SK-N-SH treated with all-trans-retinoic acid at 6 μM for 48 hours (cell line): ENCODE data around the gene TMEM132D.

Experiments
- ATAC-seq: fragments of 200-7000 bp; cut with Tn5 transposase; 3 replicates; pipeline ENCODE4 v1.9.1; 2020; ENCODE audit warnings: mild to moderate bottlenecking, moderate library complexity
- ARNTL ChIP-seq: fragments of 450-650 bp; formaldehyde crosslinking; IDR thresholded peaks from 2 replicates; pipeline ENCODE4 v1.5.0; 2020; ENCODE audit warnings: low read depth, mild to moderate bottlenecking, moderate library complexity, borderline replicate concordance
- BACH2 ChIP-seq: fragments of 250-450 bp; sonication (Bioruptor Pico); IDR thresholded peaks from 2 replicates; pipeline ENCODE4 v1.9.0; 2021; ENCODE audit warnings: mild to moderate bottlenecking, borderline replicate concordance
- CSDC2 ChIP-seq: fragments of 250-450 bp; sonication (Bioruptor Pico); IDR thresholded peaks from 2 replicates; pipeline ENCODE4 v1.5.0; 2020; ENCODE audit warnings: mild to moderate bottlenecking, moderate library complexity
- ESRRG ChIP-seq: fragments of 250-450 bp; sonication (Bioruptor Pico); IDR thresholded peaks from 2 replicates; pipeline ENCODE4 v1.6.1; 2021; ENCODE audit warnings: mild to moderate bottlenecking
- GLIS3 ChIP-seq: fragments of 250-450 bp; sonication (Bioruptor Pico); IDR thresholded peaks from 2 replicates; pipeline ENCODE4 v1.5.0; 2020; ENCODE audit warnings: mild to moderate bottlenecking, moderate library complexity
- ISL1 ChIP-seq: fragments of 250-450 bp; sonication (Bioruptor Pico); IDR thresholded peaks from 2 replicates; pipeline ENCODE4 v2.1.2; 2022; ENCODE audit warnings: mild to moderate bottlenecking, moderate library complexity
- OSR1 ChIP-seq: fragments of 250-450 bp; sonication (Bioruptor Pico); IDR thresholded peaks from 2 replicates; pipeline ENCODE4 v1.8.0; 2022; ENCODE audit warnings: moderate library complexity, mild to moderate bottlenecking, inconsistent platforms
- PPARA ChIP-seq: fragments of 250-450 bp; sonication (Bioruptor Pico); IDR thresholded peaks from 2 replicates; pipeline ENCODE4 v1.5.0; 2020; ENCODE audit warnings: mild to moderate bottlenecking, borderline replicate concordance
- RARB ChIP-seq: fragments of 250-450 bp; sonication (Bioruptor Pico); IDR thresholded peaks from 2 replicates; pipeline ENCODE4 v1.8.0; 2021; ENCODE audit warnings: mild to moderate bottlenecking, moderate library complexity
- SNAI2 ChIP-seq: fragments of 250-450 bp; sonication (Bioruptor Pico); IDR thresholded peaks from 2 replicates; pipeline ENCODE4 v1.5.0; 2020; ENCODE audit warnings: mild to moderate bottlenecking, moderate library complexity
- TOX ChIP-seq: fragments of 250-450 bp; sonication (Bioruptor Pico); IDR thresholded peaks from 2 replicates; pipeline ENCODE4 v1.8.0; 2021; ENCODE audit warnings: mild to moderate bottlenecking, moderate library complexity, borderline replicate concordance
- ZC3H10 ChIP-seq: fragments of 250-450 bp; sonication (Bioruptor Pico); IDR thresholded peaks from 2 replicates; pipeline ENCODE4 v1.5.1; 2021; ENCODE audit warnings: mild to moderate bottlenecking, moderate library complexity
- ZFP3 ChIP-seq: fragments of 250-450 bp; sonication (Bioruptor Pico); IDR thresholded peaks from 2 replicates; pipeline ENCODE4 v1.5.0; 2020; ENCODE audit warnings: mild to moderate bottlenecking, moderate library complexity
- ZNF70 ChIP-seq: fragments of 450-650 bp; formaldehyde crosslinking; IDR thresholded peaks from 2 replicates; pipeline ENCODE4 v1.5.0; 2020; ENCODE audit warnings: mild to moderate bottlenecking, moderate library complexity
- ZNF8 ChIP-seq: fragments of 450-650 bp; formaldehyde crosslinking; IDR thresholded peaks from 2 replicates; pipeline ENCODE4 v1.5.0; 2020; ENCODE audit warnings: mild to moderate bottlenecking, moderate library complexity
- TF ChIP-seq, protein P1 (sequence below): fragments of 250-450 bp; sonication (Bioruptor Pico); IDR thresholded peaks from 2 replicates; pipeline ENCODE4 v1.8.0; 2021; ENCODE audit warnings: low read depth, mild to moderate bottlenecking, moderate library complexity, borderline replicate concordance
- TF ChIP-seq, protein P2 (sequence below): fragments of 250-450 bp; sonication (Bioruptor Pico); IDR thresholded peaks from 2 replicates; pipeline ENCODE4 v1.8.0; 2020; ENCODE audit warnings: mild to moderate bottlenecking, moderate library complexity, borderline replicate concordance
- TF ChIP-seq, protein P3 (sequence below): fragments of 250-450 bp; sonication (Bioruptor Pico); IDR thresholded peaks from 2 replicates; pipeline ENCODE4 v1.5.1; 2020; ENCODE audit warnings: low read depth, mild to moderate bottlenecking, moderate library complexity
- TF ChIP-seq, protein P4 (sequence below): fragments of 250-450 bp; sonication (Bioruptor Pico); IDR thresholded peaks from 2 replicates; pipeline ENCODE4 v1.5.1; 2021; ENCODE audit warnings: mild to moderate bottlenecking, moderate library complexity
- TF ChIP-seq, protein P5 (sequence below): fragments of 250-450 bp; sonication (Bioruptor Pico); IDR thresholded peaks from 2 replicates; pipeline ENCODE4 v1.5.0; 2020; ENCODE audit warnings: mild to moderate bottlenecking, moderate library complexity

Gene TMEM132D

DNA sequence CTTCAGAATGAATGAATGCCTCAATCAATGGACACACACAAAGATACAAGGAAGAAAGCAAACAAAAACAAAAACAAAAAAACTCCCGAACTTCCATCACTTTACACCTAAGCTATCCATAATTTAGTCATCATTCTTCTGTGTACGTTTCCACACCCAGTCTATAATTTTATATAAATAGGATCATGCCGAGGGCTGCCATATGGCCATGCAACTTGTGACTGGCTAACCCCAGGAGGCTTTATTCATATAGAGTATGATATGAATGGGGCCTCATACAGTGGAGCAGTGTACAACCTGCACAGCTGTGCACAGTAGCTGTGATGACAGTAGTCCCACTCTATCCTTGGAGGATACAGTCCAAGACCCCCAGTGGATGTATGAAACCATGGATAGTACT lies 365.7 kb downstream of the TMEM132D start:
- ATAC-seq, result no peak
- TF ChIP-seq, protein P1, sequence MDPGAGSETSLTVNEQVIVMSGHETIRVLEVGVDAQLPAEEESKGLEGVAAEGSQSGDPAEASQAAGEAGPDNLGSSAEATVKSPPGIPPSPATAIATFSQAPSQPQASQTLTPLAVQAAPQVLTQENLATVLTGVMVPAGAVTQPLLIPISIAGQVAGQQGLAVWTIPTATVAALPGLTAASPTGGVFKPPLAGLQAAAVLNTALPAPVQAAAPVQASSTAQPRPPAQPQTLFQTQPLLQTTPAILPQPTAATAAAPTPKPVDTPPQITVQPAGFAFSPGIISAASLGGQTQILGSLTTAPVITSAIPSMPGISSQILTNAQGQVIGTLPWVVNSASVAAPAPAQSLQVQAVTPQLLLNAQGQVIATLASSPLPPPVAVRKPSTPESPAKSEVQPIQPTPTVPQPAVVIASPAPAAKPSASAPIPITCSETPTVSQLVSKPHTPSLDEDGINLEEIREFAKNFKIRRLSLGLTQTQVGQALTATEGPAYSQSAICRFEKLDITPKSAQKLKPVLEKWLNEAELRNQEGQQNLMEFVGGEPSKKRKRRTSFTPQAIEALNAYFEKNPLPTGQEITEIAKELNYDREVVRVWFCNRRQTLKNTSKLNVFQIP (CRISPR knock-in tag), result no peak
- TF ChIP-seq ISL1 (CRISPR knock-in tag) (no peak), PPARA (CRISPR knock-in tag) (no peak), GLIS3 (CRISPR knock-in tag) (no peak), ZNF70 (CRISPR knock-in tag) (no peak), BACH2 (CRISPR knock-in tag) (no peak), OSR1 (CRISPR knock-in tag) (no peak), ZFP3 (no peak), ZC3H10 (CRISPR knock-in tag) (no peak), SNAI2 (CRISPR knock-in tag) (no peak), RARB (CRISPR knock-in tag) (no peak), ESRRG (CRISPR knock-in tag) (no peak), ZNF8 (CRISPR knock-in tag) (no peak), CSDC2 (no peak), ARNTL (CRISPR knock-in tag) (no peak), TOX (CRISPR knock-in tag) (no peak)
- TF ChIP-seq, protein P2, sequence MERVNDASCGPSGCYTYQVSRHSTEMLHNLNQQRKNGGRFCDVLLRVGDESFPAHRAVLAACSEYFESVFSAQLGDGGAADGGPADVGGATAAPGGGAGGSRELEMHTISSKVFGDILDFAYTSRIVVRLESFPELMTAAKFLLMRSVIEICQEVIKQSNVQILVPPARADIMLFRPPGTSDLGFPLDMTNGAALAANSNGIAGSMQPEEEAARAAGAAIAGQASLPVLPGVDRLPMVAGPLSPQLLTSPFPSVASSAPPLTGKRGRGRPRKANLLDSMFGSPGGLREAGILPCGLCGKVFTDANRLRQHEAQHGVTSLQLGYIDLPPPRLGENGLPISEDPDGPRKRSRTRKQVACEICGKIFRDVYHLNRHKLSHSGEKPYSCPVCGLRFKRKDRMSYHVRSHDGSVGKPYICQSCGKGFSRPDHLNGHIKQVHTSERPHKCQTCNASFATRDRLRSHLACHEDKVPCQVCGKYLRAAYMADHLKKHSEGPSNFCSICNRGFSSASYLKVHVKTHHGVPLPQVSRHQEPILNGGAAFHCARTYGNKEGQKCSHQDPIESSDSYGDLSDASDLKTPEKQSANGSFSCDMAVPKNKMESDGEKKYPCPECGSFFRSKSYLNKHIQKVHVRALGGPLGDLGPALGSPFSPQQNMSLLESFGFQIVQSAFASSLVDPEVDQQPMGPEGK (CRISPR knock-in tag), result no peak
- TF ChIP-seq, protein P3, sequence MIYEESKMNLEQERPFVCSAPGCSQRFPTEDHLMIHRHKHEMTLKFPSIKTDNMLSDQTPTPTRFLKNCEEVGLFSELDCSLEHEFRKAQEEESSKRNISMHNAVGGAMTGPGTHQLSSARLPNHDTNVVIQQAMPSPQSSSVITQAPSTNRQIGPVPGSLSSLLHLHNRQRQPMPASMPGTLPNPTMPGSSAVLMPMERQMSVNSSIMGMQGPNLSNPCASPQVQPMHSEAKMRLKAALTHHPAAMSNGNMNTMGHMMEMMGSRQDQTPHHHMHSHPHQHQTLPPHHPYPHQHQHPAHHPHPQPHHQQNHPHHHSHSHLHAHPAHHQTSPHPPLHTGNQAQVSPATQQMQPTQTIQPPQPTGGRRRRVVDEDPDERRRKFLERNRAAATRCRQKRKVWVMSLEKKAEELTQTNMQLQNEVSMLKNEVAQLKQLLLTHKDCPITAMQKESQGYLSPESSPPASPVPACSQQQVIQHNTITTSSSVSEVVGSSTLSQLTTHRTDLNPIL (CRISPR knock-in tag), result no peak
- TF ChIP-seq, protein P4, sequence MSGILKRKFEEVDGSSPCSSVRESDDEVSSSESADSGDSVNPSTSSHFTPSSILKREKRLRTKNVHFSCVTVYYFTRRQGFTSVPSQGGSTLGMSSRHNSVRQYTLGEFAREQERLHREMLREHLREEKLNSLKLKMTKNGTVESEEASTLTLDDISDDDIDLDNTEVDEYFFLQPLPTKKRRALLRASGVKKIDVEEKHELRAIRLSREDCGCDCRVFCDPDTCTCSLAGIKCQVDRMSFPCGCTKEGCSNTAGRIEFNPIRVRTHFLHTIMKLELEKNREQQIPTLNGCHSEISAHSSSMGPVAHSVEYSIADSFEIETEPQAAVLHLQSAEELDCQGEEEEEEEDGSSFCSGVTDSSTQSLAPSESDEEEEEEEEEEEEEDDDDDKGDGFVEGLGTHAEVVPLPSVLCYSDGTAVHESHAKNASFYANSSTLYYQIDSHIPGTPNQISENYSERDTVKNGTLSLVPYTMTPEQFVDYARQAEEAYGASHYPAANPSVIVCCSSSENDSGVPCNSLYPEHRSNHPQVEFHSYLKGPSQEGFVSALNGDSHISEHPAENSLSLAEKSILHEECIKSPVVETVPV (CRISPR knock-in tag), result no peak
- TF ChIP-seq, protein P5, sequence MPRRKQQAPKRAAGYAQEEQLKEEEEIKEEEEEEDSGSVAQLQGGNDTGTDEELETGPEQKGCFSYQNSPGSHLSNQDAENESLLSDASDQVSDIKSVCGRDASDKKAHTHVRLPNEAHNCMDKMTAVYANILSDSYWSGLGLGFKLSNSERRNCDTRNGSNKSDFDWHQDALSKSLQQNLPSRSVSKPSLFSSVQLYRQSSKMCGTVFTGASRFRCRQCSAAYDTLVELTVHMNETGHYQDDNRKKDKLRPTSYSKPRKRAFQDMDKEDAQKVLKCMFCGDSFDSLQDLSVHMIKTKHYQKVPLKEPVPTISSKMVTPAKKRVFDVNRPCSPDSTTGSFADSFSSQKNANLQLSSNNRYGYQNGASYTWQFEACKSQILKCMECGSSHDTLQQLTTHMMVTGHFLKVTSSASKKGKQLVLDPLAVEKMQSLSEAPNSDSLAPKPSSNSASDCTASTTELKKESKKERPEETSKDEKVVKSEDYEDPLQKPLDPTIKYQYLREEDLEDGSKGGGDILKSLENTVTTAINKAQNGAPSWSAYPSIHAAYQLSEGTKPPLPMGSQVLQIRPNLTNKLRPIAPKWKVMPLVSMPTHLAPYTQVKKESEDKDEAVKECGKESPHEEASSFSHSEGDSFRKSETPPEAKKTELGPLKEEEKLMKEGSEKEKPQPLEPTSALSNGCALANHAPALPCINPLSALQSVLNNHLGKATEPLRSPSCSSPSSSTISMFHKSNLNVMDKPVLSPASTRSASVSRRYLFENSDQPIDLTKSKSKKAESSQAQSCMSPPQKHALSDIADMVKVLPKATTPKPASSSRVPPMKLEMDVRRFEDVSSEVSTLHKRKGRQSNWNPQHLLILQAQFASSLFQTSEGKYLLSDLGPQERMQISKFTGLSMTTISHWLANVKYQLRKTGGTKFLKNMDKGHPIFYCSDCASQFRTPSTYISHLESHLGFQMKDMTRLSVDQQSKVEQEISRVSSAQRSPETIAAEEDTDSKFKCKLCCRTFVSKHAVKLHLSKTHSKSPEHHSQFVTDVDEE (CRISPR knock-in tag), result no peak

DNA sequence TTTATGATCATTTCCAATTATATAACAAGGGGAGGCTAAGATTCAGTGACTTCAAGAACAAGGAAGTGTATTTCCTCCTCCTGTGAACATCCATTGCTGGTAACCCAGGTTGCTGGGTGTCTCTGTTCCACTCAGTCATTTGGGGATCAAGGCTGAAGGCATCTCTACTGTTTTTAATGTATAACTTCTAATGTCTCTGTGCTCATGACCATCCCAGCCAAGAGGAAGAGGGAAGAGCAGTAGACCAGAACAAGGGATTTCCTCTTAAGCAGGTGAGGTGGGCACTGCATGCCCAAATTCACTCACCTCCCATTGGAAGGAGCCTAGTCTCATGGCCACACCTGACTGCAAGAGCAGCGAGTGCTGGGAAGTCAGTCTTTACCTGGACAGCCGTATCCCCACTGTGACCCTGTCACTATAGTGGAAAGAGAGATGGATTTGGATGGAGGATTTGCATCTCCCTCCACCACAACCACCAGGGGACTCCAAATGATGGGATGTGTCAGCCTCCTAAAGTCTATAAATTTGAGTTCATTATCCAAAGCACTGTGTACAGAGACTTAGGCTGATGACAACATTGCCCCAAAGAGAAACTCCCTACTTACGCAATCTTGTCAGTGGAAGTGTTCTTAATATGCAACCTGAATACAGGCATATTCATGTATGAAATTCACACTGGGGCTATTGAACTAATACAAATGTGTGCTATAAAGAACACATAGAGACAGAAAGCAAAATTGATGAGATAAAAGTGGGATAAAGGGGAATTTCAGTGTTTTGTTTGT lies 368.7 kb downstream of the TMEM132D start:
- ATAC-seq, result no peak
- TF ChIP-seq ISL1 (CRISPR knock-in tag), result no peak
- no peak for TF ChIP-seq PPARA (CRISPR knock-in tag)
- no peak for TF ChIP-seq CSDC2
- TF ChIP-seq, all 23 proteins: peak for 0
